ENCODE data around the gene TNRC6C. TPM values are rescaled to one million over a fixed set of nuclear protein-coding genes. Genes with fewer than 3 reads are reported as not detected.

TNRC6C gene
- 1.4 to 2.5 TPM (median 2.4 TPM) in 5 replicates for total RNA-seq (2022; extraction: Qiagen RNA extraction; ENCODE audit: low read depth)

GRCh38 chr17:77957857-77958715 lies at the start of gene TNRC6C:
TSS of gene TNRC6C (plus strand) at chr17:77958703. CDS start at chr17:78004207, 45,504 bp downstream.

GRCh38 chr17:78128551-78129350 lies 170.2 kb downstream of the TNRC6C start, which contains the start of gene TMC6:
TSS of gene TMC6 (minus strand) at chr17:78128755. CDS start at chr17:78126832, 1,923 bp downstream.

GRCh38 chr17:78130437-78131101 lies 172.1 kb downstream of the TNRC6C start, which contains the start of gene TMC8:
TSS of gene TMC8 (plus strand) at chr17:78130771. CDS start at chr17:78131589, 818 bp downstream.

Other genes starting within 250 kb of the TNRC6C start
- 8.5 to 11.4 TPM (median 10.5 TPM) in 5 replicates for gene TMC6, start 170.1 kb downstream of the TNRC6C start, total RNA-seq (2022; extraction: Qiagen RNA extraction; ENCODE audit: low read depth)
- gene TMC8, start 172.1 kb downstream of the TNRC6C start, total RNA-seq (2022; extraction: Qiagen RNA extraction; ENCODE audit: low read depth) = 0.22 to 0.43 TPM (median 0.38 TPM) in 5 replicates
- gene C17orf99, start 187.7 kb downstream of the TNRC6C start, total RNA-seq (2022; extraction: Qiagen RNA extraction; ENCODE audit: low read depth) = not detected in 5 replicates
- 110 to 207 TPM (median 195 TPM) in 5 replicates for gene SYNGR2, start 209.9 kb downstream of the TNRC6C start, total RNA-seq (2022; extraction: Qiagen RNA extraction; ENCODE audit: low read depth)
- 213 to 277 TPM (median 227 TPM) in 5 replicates for gene TK1, start 228.3 kb downstream of the TNRC6C start, total RNA-seq (2022; extraction: Qiagen RNA extraction; ENCODE audit: low read depth)
- gene AFMID, start 228.7 kb downstream of the TNRC6C start, total RNA-seq (2022; extraction: Qiagen RNA extraction; ENCODE audit: low read depth) = 41.9 to 63.1 TPM (median 42.2 TPM) in 5 replicates

Data from A549 treated with CpdA at 1 μM for 4 hours (cell line).